Osteocyte (in vitro differentiated cells): ENCODE measurements around the gene EIPR1. TPM values are rescaled to one million over a fixed set of nuclear protein-coding genes. Genes with fewer than 3 reads are reported as not detected.

Experiments used
- DNase-seq: peaks from one replicate; pipeline ENCODE4 v3.0.0; 2021; ENCODE audit warnings: mixed read lengths; ENCODE audit not compliant: unreplicated experiment; ENCODE audit errors: extremely low spot score
- H3K27ac Mint-ChIP-seq: one replicate; pipeline ENCODE4 v1.8.0; 2021; ENCODE audit warnings: mild to moderate bottlenecking, mixed read lengths; ENCODE audit not compliant: unreplicated experiment
- H3K27me3 Mint-ChIP-seq: one replicate; pipeline ENCODE4 v1.8.0; 2021; ENCODE audit warnings: mixed read lengths; ENCODE audit not compliant: unreplicated experiment
- H3K36me3 Mint-ChIP-seq: one replicate; pipeline ENCODE4 v1.8.0; 2021; ENCODE audit warnings: mixed read lengths; ENCODE audit not compliant: unreplicated experiment
- H3K4me1 Mint-ChIP-seq: one replicate; pipeline ENCODE4 v1.8.0; 2021; ENCODE audit warnings: mixed read lengths; ENCODE audit not compliant: unreplicated experiment
- H3K4me3 Mint-ChIP-seq: one replicate; pipeline ENCODE4 v1.8.0; 2021; ENCODE audit warnings: mild to moderate bottlenecking, moderate library complexity, mixed read lengths; ENCODE audit not compliant: unreplicated experiment
- H3K9me3 Mint-ChIP-seq: one replicate; pipeline ENCODE4 v1.8.0; 2021; ENCODE audit warnings: mixed read lengths; ENCODE audit not compliant: unreplicated experiment
- total RNA-seq: library from RNA; stranded (reverse); gene quantifications from 2 replicates; pipeline ENCODE4 v1.2.1, GENCODE V29; 2021
- TF ChIP-seq, protein P1 (sequence below): fragments of 200-600 bp; sonication (generic); IDR thresholded peaks from 2 replicates; pipeline ENCODE4 v1.5.0; 2021; ENCODE audit warnings: antibody characterized with exemption, mild to moderate bottlenecking, moderate library complexity

The EIPR1 gene
- total RNA-seq, 1 donor from 2014 or later: 19.9 TPM

DNA sequence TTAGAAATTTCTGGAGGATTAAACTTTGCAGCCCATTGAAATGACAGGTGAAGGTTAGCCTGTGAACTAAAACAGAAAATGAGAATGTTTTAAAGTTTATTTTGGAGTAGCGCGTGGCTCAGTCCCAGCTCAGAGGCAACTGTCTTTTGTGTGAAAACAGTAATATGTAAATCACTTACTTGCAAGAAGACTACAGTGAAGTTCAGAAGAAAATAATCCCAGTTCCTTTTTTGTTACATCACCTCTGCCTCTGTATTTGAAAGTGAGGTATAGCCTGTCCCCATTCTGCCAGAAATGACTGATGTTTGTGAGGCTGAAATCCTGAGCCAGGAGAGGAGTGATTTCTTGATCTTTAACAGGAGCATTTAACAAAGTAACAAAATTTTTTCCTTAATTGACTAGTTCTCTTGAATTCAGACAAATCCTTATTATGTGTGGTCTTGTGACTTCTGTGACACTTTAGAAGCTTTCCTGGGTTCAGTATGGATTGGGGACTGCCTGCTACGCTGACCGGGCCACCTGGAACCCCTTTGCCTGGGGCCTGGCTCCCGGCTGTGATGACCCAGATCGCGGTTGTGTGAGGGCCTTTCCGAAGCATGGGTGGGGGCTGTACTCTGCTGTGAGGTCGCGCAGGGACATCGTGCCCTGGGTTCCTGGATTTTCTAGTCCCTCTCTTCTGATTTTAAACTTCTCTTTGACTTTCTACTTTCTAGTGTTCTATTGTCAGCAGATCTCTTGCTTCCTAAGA is 26.1 kb upstream of the EIPR1 start:
- no peak overlapping the region for H3K27ac Mint-ChIP-seq

DNA sequence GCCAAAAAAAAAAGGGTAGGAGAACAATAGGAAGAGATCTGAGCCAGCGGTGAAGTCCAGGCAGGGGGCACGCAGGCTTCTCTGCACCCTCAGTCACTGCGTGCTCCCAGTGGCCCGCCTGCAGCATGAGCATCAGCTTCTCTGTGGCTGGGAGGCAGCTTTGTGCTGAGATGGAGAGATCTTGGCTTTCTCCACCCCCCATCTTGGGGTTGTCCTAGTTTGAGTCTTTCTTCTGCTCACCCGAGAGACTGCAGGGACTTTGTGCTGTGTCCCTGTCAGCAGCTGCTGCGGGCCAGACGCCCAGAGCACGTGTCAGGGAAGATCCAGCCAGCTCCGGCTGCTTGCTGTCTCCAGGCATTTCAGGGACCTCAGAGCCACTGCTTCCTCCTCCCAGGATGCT is 22.2 kb upstream of the EIPR1 start:
- Mint-ChIP-seq H3K27ac (no peak overlapping the region), H3K27me3 (no peaks in the 10 kb centered on the region), H3K4me3 (no peak overlapping the region), H3K4me1 (peaks cover 3% of the 10 kb centered on the region), H3K9me3 (peaks cover 18% of the 10 kb centered on the region), H3K36me3 (peaks cover 54% of the 10 kb centered on the region)
- DNase-seq: no peak
- TF ChIP-seq, protein P1, sequence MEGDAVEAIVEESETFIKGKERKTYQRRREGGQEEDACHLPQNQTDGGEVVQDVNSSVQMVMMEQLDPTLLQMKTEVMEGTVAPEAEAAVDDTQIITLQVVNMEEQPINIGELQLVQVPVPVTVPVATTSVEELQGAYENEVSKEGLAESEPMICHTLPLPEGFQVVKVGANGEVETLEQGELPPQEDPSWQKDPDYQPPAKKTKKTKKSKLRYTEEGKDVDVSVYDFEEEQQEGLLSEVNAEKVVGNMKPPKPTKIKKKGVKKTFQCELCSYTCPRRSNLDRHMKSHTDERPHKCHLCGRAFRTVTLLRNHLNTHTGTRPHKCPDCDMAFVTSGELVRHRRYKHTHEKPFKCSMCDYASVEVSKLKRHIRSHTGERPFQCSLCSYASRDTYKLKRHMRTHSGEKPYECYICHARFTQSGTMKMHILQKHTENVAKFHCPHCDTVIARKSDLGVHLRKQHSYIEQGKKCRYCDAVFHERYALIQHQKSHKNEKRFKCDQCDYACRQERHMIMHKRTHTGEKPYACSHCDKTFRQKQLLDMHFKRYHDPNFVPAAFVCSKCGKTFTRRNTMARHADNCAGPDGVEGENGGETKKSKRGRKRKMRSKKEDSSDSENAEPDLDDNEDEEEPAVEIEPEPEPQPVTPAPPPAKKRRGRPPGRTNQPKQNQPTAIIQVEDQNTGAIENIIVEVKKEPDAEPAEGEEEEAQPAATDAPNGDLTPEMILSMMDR: no peak

More for the DNA sequence above, 26.1 kb upstream of the EIPR1 start:
- H3K36me3 Mint-ChIP-seq: peaks cover 39% of the 10 kb centered on the region
- peaks cover 11% of the 10 kb centered on the region for H3K4me1 Mint-ChIP-seq
- TF ChIP-seq, protein P1: no peak
- H3K27me3 Mint-ChIP-seq: no peaks in the 10 kb centered on the region
- H3K4me3 Mint-ChIP-seq: no peak overlapping the region
- no peaks in the 10 kb centered on the region for H3K9me3 Mint-ChIP-seq
- no peak for DNase-seq

DNA sequence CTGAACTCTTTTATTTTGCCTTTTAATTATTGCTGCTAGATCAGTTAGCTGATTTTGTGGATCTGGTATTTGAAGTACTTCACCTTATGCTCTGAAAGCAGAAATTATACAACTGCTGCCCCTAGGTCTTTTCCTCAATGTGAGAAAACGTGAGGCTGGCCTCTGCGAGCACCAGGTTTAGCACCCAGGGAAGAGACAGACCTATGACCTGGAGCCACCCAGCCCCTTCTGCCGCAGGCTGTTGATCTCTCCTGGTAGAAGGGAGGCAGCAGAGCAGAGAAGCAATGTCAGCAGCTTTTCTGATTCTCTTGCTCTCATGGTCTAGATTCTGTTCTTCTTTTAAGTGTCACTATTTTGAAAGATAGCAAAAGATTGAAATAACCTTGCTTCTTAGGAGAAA is 21.8 kb upstream of the EIPR1 start:
- Mint-ChIP-seq H3K4me1 (peaks cover 3% of the 10 kb centered on the region), H3K36me3 (peaks cover 51% of the 10 kb centered on the region), H3K4me3 (no peak overlapping the region), H3K9me3 (peaks cover 21% of the 10 kb centered on the region), H3K27ac (no peak overlapping the region), H3K27me3 (no peaks in the 10 kb centered on the region)
- TF ChIP-seq, protein P1: no peak
- no peak for DNase-seq

DNA sequence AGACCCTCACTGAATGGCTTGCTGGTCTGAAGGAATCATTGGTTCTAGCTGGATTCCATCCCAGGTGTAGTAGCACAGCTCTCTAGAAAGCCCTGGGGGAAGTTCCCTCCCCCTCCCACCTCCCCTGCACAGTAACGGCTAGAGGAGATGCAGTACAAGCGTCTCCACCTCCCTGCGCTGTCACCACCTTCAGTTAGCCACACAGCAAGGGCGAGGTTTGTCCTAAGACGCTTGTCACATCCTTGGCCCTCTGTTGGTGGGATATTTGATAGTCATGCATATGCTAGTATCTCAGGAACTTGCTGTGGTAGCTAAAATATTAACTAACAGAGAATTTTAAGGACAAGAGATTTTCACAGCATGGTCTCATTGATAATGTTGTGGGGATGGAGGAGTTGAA is 21.2 kb upstream of the EIPR1 start:
- Mint-ChIP-seq H3K36me3 (peaks cover 49% of the 10 kb centered on the region), H3K4me3 (no peak overlapping the region), H3K27ac (no peak overlapping the region), H3K9me3 (peaks cover 21% of the 10 kb centered on the region), H3K27me3 (no peaks in the 10 kb centered on the region), H3K4me1 (peaks cover 3% of the 10 kb centered on the region)
- TF ChIP-seq, protein P1: no peak
- no peak for DNase-seq

DNA sequence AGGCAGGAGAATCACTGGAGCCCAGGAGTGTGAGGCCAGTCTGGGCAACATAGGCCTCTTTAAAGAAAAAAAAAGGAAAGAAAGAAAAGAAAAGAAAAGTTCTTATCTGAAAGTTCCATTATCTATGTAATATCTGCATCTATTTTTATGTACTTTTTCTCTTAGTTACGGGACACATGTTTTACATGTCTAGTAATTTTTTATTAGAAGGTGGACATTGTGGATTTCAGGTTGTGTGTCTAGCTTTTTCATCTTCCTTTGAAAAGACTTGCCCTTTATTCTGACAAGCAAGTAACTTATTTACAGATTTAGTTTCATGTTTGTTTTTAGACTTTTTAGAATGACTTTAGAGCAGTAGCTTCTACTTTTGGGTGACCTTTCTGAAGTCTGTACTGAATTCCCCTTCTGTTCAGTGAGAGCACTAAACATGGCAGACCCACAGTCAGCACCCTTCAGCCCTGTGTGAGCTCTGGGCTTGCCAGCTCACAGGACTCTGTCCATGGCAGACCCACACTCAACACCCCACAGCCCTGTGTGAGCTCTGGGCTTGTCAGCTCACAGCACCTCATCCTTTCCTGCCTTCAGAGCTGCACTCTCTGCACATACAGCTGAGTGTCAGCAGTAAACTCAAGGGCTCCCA is 19.4 kb upstream of the EIPR1 start:
- no peaks in the 10 kb centered on the region for H3K27me3 Mint-ChIP-seq
- TF ChIP-seq, protein P1: no peak
- no peak for DNase-seq
- no peak overlapping the region for H3K4me3 Mint-ChIP-seq
- H3K27ac Mint-ChIP-seq: no peak overlapping the region
- H3K36me3 Mint-ChIP-seq: peaks cover 48% of the 10 kb centered on the region
- H3K4me1 Mint-ChIP-seq: peaks cover 3% of the 10 kb centered on the region
- peaks cover 21% of the 10 kb centered on the region for H3K9me3 Mint-ChIP-seq
